ENCODE results near the gene PER3.

GRCh38 chr1:7873801-7874795, 90.0 kb downstream of the PER3 start:
- TF ChIP-seq POLR2A (IDR thresholded peaks at IDR 0.05): no peak
- no peak for TF ChIP-seq CTCF (IDR thresholded peaks at IDR 0.05)

Data from esophagus squamous epithelium (tissue), 4 donors.